GM18858 (cell line): Measurements from ENCODE around the gene FLNC.

Source experiments
- ATAC-seq: cut with Tn5 transposase; IDR thresholded peaks from one replicate; pipeline ENCODE4 v1.9.1; 2021; ENCODE audit not compliant: unreplicated experiment

FLNC gene

GRCh38 chr7:128876586-128876977 is 46.4 kb downstream of the FLNC start:
- ATAC-seq = no peak

DNA sequence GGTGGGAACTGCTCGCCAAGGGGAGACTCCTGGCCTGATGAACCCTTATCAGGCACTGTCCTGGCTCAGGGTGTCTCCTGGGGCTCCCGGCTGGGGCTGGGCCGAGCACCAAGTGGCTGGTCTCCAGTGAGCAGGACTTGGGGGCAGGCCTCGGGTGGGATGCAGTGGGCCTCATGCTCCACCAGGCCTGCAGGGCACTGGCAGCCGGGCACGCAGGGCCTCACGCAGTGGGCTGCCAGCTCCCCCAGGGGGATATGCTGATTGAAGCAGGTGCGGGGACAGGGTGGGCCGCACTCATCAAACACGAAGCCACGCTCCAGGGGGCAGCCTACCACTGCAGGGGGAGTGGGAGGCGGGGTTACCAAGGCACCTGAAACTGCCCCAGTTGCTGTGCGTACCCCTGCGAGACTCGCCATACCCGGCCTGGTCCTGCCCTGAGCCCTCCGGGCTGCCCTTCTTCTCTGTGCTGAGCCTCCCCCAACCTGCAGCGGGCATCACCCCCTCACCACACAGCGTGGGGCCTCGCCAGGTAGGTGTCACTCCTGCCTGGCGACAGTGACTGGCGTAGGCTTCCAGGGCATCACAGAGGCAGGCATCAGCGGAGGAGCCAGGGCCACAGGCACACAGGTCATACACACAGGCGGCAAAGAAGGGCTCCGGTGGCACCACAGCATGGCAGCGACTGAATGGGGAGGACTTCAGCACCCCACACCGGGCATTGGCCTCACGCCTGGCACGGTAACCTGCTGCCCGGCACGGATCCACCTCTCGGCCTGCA is 47.0 kb downstream of the FLNC start:
- ATAC-seq = no peak

DNA sequence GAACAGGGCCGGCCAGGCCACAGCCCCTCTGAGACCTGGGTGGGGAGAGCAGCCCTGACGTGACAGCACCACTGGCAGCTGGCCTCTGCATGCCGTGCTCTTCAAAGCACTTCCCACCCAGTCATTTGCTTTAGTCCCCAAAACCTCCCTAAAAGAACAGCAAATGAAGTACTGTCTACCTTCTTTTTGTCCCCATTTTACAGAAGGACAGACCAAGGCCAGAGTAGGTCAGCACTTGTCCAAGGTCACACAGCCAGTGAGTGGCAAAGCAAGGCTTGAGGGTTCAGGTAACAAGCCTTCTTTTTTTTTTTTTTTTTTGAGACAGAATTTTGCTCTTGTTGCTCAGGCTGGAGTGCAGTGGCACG is 47.5 kb downstream of the FLNC start:
- no peak for ATAC-seq

DNA sequence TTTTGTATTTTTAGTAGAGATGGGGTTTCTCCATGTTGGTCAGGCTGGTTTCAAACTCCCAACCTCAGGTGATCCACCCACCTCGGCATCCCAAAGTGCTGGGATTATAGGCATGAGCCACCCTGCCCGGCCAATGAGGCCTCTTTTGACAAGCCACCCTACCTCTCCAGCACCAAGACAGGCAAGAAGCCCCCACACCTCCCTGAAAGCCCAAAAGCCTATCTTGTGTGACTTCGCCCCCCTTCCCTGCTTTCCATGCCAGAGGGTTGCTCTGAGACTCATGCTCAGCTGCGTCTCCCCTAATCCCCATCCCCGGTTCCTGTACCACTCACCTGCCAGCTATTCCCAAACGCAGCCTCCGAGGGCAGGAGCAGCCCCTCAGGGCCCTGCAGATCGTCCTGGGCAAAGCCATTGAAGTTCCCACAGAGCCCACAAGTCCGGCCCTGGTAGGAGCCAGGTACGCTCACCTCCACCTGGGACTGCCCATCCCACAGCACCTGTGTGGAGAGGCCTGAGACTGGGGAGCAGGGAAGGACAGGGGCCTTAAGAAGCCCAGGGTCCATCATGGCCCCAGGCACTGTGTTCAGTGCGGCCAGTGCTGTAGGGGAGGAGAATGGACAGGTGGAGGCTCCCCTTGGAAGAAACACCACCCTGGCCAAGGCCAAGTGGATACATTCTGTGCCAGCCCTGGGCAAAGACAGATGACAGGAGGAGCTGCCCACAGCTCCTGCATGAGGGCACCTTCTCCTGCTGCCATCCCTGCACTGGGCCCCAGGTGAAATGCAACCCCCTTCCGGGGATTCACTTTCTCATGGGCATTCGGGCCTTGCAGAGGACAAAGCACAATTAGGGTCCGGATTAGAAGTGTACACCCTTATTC is 48.3 kb downstream of the FLNC start:
- no peak for ATAC-seq

DNA sequence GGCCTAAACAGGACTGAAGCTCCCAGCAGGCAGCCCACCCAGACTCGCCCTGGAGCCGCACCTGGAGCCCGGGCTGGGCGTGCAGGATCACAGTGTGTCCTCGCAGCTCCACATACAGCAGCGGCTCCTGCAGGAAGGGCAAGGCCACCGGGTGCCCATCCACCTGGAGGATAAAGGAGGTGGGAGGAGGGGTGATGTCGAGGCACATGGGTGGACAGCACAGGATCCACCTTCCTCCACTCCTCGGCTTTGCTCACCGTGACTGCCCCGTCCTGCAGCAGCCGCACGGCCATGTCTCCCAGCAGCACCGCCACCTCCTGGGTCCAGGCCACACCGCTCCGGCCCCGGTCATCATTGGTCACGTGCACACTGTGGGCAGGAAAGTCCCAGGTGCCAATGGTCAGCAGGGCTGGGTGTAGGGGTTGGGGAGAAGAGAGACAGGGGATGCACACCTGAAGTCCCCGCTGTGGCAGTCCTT is 49.3 kb downstream of the FLNC start:
- ATAC-seq = no peak

DNA sequence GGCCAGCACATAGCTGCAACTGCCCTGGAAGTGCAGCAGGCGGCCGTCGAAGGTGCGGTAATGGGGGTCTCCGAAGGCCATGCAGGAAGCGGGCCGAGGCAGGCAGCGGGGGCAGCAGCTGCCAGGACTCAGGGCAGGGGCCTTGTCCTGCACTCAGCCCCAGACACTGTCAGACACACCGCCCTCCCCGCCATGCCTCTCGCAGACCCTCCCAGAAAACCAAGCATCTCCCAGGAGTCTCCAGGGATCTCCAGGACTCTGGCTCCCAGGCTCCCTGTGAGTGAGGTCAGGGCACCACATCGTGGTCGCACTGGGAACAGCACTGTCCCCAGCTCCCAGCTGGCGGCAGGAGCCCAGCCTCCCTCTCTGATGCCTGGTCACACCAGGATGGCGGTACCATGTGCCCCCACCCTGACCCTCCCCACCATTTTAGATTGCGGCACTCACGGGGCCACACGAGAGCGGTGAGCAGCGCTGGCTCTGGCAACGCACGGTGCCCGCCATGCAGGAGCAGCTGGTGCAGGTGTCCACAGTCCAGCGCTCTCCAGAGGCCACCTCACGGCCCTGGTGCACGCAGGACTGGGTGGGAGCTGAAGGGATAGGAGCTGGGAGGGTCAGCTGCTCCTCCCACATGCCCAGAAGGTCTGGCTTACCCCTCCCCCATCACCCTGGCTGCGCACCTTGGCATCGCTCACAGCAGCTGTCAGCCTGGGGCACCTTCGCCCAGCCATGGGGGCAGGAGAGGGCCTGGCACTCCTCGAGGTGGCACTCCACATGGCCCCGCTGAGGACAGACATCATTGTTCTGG is 49.9 kb downstream of the FLNC start:
- no peak for ATAC-seq

DNA sequence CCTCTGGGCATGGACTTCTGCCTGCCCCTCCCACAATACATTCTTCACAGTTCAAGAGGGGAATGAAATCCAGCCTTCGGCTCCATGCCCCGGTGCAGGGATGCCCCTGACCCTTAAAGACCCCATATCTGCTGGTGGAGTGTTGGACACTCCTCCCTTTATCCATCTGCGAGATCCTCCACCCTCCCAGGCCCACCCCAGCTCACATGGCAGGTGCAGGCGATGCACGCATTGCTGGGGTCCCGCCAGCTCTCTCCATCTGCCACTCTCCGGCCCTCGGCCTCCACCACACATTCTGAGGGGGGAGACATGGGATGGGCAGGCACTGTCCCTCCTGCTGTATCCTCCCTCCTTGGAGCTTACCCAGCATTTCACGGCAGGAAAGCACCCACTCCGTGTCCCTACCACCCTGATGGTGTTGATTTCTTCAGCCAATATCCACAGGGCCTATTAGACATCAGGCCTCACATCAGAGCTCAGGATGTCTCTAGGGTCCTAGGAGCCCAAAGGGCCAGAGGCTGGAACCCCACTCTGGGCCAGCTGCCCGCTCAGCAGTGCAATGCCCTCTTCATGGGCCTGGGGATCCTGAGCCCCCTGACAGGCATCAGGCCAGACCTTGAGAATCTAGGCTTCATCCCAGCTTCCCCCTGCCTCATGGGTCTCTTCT is 50.7 kb downstream of the FLNC start:
- ATAC-seq = no peak

- no peak for ATAC-seq
These were observed 51.4 kb downstream of the FLNC start for GRCh38 chr7:128881458-128882125.

GRCh38 chr7:128882134-128882533 is 51.9 kb downstream of the FLNC start:
- no peak for ATAC-seq

DNA sequence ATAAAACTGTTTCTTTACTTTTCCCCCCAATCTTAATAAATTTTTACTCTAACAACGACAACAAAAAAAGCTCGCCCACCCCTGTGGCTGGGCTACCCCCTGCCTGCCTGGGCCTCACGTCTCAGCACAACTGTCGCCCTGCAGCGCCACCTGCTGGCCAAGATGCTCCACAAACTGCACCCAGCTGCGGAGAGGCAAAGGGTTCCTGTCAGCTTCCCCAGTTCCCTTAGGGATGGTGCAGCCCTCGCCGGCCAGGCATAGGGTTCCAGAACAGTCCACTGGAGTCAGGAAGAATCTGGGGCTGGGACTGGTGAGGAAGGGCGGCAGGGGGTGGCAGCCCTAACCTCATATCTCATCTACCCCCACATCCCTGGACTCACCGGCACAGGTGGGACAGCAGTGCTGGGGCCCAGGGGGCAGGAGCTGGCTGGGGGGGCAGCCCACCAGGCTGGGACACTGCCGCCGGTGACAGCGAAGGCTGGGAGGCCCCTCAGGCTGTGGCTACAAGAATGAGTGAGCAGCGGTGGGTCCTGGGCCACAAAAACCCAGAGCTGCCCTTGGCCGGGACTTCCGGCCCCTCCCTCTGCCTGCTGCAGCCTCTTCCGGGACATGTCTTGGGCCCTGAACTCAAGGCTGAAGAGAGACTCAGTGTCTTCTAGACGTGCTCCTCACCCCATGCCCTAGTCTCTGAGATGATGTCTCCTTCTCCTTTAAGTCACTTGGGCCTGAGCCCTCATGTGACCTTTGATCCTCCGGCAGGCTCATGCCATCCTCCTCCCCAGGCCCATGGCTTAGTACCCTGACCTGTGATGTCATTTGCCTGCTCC is 53.6 kb downstream of the FLNC start:
- peak; percentile 47 for ATAC-seq

GRCh38 chr7:128884561-128885369 is 54.6 kb downstream of the FLNC start:
- ATAC-seq = no peak

DNA sequence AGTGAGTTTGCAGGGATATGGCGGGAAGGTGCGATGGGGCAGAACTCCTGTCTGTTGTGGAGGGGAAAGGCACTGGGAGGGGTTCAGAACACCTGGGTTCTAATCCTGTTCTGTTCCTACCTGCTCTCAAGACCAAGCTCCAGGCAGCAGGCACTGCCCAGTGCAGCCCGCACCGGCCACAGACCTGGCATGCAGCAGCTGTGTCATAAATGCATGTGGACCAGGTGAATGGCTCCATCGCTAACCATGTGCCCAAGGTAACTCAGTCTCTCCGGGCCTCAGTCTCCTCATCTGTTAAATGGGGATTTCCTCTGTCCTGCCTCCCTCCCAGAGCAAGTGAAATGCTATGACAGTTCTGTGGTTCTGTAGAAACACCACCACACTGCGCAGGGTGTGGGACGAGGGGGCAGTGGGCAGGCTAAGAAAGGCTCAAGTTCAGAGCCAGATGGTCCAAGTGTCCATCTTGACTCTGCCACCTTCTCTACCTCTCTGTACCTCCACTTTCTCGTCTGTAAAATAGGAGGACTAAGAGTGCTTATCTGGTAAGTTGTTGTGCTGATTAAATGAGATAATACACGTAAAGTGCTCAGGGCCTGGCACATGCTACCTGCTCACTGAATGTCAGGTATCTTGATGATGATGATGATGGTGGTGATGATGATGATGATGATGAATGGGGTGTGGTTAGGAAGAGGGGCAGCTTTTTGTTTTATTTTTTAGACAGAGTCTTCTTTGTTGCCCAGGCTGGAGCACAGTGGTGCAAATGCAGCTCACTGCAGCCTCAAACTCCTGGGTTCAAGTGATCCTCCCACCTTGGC is 55.4 kb downstream of the FLNC start:
- ATAC-seq = no peak

DNA sequence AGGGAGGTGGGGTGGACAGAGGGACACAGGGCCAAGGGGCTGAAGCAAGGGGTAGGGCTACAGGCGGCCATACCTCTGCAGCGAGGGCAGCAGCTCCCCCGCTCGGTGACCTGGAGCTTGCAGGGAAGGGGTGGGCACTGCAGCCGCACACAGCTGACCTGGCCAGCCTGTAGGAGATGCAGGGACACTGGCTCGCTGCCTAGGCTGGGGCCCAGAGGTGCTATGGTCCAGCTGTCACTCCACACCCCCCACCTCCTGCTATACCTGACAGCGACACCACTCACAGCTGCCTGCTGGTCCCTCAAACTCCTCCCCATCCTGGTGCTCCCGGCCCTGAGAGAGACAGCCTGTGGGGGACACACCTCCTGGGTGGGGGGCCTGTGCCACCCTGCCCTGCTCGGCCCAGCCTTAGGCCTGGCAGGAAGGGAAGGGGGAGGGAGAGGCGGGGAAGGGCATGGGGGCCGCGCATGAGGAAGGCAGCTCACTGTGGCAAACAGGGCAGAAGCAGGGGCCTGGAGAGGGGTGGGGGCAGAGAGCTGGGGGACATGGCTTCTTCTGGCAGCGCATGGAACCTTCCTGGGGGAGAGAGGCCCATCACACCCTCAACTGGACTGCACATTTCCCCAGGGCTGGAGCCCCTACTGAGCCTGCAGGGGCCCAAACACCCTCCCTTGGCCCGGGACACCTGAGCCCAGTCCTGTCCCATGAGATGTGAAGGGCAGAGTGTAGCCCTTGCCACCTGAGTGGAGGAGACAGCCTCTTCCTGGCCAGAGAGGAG is 56.4 kb downstream of the FLNC start:
- no peak for ATAC-seq

- ATAC-seq = no peak
These were observed 57.2 kb downstream of the FLNC start for GRCh38 chr7:128887169-128888038.

- ATAC-seq = no peak
These were observed 58.0 kb downstream of the FLNC start for GRCh38 chr7:128888039-128888755.
